ENCODE measurements around the gene MBTPS1.

MBTPS1 gene

DNA sequence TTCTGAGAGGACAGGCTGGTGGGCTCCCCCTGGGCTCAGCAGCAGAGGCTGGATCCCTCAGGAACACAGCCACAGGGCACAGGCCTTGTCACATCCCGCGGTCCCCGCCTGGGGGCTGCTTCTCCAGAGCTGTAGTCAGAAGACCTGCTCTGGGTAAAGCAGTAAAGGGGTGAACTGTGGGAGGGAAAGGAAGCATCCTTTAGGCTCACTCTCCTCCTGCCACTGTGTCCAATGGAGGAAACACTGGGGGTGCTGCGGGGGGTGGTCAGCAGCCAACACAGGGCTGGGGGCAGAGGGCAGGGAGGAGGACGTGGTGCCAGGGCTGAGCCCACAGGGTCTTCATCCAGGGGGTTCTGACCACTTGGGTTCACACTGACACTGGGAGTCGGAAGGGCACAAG lies 69.1 kb downstream of the MBTPS1 start:
- TF ChIP-seq MYC (IDR thresholded peaks at IDR 0.05; ENCODE audit: low read depth, low read length) (no peak), POLR2A (IDR thresholded peaks at IDR 0.05; ENCODE audit: extremely low read depth, insufficient read length) (no peak)
- TF ChIP-seq, protein P1, sequence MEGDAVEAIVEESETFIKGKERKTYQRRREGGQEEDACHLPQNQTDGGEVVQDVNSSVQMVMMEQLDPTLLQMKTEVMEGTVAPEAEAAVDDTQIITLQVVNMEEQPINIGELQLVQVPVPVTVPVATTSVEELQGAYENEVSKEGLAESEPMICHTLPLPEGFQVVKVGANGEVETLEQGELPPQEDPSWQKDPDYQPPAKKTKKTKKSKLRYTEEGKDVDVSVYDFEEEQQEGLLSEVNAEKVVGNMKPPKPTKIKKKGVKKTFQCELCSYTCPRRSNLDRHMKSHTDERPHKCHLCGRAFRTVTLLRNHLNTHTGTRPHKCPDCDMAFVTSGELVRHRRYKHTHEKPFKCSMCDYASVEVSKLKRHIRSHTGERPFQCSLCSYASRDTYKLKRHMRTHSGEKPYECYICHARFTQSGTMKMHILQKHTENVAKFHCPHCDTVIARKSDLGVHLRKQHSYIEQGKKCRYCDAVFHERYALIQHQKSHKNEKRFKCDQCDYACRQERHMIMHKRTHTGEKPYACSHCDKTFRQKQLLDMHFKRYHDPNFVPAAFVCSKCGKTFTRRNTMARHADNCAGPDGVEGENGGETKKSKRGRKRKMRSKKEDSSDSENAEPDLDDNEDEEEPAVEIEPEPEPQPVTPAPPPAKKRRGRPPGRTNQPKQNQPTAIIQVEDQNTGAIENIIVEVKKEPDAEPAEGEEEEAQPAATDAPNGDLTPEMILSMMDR (IDR thresholded peaks at IDR 0.05; ENCODE audit: low read depth, low read length): no peak
- TF ChIP-seq, protein P2, sequence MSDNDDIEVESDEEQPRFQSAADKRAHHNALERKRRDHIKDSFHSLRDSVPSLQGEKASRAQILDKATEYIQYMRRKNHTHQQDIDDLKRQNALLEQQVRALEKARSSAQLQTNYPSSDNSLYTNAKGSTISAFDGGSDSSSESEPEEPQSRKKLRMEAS (IDR thresholded peaks at IDR 0.05; ENCODE audit: low read depth, low read length): no peak
- DNase-seq (ENCODE audit: low read depth): no peak
- H3K4me3 ChIP-seq (ENCODE audit: low read depth, low read length): no peak overlapping the region

DNA sequence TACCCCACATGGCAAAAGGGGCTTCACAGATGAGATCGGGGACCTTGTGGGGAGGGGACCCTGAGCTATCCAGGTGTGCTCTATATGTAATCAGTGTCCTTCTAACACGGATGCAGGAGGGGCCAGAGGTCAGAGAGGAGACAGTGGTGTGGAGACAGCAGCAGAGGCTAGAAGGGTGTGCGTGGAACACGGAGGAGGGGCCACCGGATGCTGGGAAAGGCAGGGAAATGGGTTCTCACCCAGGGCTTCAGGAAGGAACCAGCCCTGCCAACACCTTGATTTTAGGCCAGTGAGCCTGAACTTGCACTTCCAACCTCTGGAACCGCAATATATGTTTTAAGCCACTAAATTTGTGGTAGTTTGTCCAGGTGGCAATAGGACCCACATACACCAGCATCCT lies 69.5 kb downstream of the MBTPS1 start:
- no peak for DNase-seq (ENCODE audit: low read depth)
- TF ChIP-seq POLR2A (IDR thresholded peaks at IDR 0.05; ENCODE audit: extremely low read depth, insufficient read length) (no peak), MYC (IDR thresholded peaks at IDR 0.05; ENCODE audit: low read depth, low read length) (no peak)
- TF ChIP-seq, protein P2 (IDR thresholded peaks at IDR 0.05; ENCODE audit: low read depth, low read length): no peak
- H3K4me3 ChIP-seq (ENCODE audit: low read depth, low read length): no peak overlapping the region

GRCh38 chr16:84045818-84046470 lies 70.8 kb downstream of the MBTPS1 start:
- TF ChIP-seq, protein P2 (IDR thresholded peaks at IDR 0.05; ENCODE audit: low read depth, low read length): no peak
- TF ChIP-seq, protein P1 (IDR thresholded peaks at IDR 0.05; ENCODE audit: low read depth, low read length): no peak
- TF ChIP-seq MYC (IDR thresholded peaks at IDR 0.05; ENCODE audit: low read depth, low read length) (no peak), POLR2A (IDR thresholded peaks at IDR 0.05; ENCODE audit: extremely low read depth, insufficient read length) (no peak)
- H3K4me3 ChIP-seq (ENCODE audit: low read depth, low read length): no peak overlapping the region
- no peak for DNase-seq (ENCODE audit: low read depth)

DNA sequence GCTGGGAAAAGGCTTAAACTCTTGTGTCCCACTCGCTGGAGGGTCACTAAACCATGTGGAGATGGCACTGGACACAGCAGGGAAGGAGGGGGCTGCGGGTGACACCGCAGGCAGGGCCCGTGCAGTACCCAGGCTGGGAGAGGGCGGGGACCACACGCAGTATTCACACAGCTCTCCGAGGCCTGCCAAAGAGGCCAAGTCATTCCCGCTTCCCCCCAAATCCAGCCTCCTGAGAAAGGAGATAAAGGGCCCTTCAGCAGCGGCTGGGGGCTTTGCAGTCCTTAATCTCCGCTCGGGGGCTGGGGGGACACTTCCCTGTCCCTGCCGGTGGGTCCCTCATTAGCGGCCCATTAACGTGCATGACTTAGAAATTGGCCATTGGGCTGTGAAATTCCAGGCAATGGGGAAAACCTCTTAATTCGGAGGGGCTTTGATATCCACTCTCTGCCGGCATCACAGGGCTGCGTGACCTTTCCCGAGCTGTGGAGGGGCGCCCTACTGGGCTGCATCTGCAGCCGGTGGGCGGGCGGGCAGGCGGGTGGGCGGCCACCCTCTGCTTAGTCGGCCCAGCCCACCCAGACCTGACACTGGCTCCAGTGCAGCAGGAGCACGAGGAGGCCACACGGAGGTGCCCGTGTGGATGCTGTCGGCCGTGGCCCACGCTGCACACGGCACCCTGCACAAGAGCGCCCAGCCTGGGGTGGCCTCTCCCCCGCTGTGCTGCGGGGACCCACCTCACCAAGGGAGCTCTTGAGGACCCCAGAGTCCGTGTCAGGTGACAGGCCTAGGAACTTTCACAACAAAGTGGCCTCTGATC lies 71.5 kb downstream of the MBTPS1 start:
- DNase-seq (ENCODE audit: low read depth): no peak
- no peak for TF ChIP-seq MYC (IDR thresholded peaks at IDR 0.05; ENCODE audit: low read depth, low read length)
- no peak for TF ChIP-seq POLR2A (IDR thresholded peaks at IDR 0.05; ENCODE audit: extremely low read depth, insufficient read length)
- H3K4me3 ChIP-seq (ENCODE audit: low read depth, low read length): no peak overlapping the region

DNA sequence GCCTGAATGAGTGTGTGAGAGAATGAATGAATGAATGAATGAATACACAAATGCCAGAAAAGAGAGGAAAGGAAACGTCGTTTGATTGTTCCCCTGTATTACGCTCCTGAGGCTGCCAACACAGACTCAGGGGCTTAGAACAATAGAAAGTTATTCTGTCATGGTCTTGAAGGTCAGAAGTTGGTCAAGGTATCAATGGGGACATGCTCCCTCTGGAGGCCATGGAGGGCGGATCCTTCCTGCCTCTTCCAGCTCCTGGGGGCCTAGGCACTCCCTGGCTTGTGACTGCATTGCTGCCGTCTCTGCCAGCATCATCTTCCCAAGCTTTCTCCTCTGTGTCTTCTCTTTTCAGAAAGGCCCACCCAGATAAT lies 72.6 kb downstream of the MBTPS1 start:
- TF ChIP-seq, protein P1 (IDR thresholded peaks at IDR 0.05; ENCODE audit: low read depth, low read length): peak; percentile 45
- no peak for TF ChIP-seq POLR2A (IDR thresholded peaks at IDR 0.05; ENCODE audit: extremely low read depth, insufficient read length)
- DNase-seq (ENCODE audit: low read depth): peak; percentile 55
- H3K4me3 ChIP-seq (ENCODE audit: low read depth, low read length): no peak overlapping the region

DNA sequence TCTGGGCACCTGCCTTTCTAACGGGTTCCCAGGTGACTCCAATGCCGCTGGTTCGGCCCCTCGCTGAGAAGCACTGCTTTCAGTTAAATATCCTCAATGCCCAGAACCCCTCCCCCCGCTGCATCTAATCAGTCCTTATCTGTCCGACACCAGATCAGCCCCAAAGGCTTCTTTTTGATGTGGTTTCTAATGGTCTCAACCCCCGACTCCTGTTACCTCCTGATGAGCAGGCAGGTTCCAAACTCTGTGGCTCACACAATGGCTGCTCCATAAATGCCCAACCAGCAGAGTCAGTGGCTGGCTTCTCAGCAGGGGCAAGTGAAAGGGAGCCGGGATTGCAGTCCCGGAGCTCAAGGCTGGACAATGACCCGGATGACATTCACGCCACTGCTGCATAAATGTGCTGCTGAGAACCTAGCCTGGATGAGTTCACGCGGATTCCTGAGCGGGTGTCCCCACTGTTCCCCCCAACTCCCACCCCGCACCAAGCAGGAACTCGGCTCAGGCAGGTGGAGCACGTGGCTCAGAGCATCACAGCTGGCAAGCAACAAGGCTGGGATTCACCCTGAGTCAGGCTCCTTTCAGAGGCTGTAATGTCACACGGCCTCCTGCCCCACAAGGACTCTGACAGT lies 73.1 kb downstream of the MBTPS1 start:
- TF ChIP-seq POLR2A (IDR thresholded peaks at IDR 0.05; ENCODE audit: extremely low read depth, insufficient read length): no peak
- TF ChIP-seq, protein P2 (IDR thresholded peaks at IDR 0.05; ENCODE audit: low read depth, low read length): no peak
- TF ChIP-seq MYC (IDR thresholded peaks at IDR 0.05; ENCODE audit: low read depth, low read length): no peak
- TF ChIP-seq, protein P1 (IDR thresholded peaks at IDR 0.05; ENCODE audit: low read depth, low read length): no peak
- DNase-seq (ENCODE audit: low read depth): no peak
- no peak overlapping the region for H3K4me3 ChIP-seq (ENCODE audit: low read depth, low read length)
